ENCODE measurements around the gene INPP4A. TPM values are rescaled to one million over a fixed set of nuclear protein-coding genes. Genes with fewer than 3 reads are reported as not detected.

The INPP4A gene
- total RNA-seq, 2 donors from 2014 or later = 12.9 to 49.8 TPM

DNA sequence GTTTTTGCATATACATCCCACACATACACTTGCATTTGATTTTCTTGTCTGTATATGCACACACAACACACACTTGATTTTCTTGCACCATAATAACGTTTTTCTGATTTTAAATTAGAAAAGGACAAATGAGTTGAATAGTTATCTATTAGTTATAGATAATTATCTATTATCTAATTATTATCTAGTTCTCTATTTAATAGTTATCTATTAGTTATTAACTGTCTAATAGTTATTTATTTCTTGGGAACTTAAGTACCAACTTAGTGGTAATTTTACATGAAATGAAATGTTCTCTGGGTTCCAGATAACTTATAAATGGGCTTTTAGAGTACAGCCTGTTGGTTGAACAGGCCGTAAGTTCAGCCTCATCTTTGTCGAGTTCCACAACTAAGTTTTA is 23.0 kb downstream of the INPP4A start:
- Histone ChIP-seq H3K9me3 (no peaks in the 10 kb centered on the region), H3K36me3 (no peaks in the 10 kb centered on the region), H3K27me3 (replicated peaks; ENCODE audit: insufficient read depth) (no peaks in the 10 kb centered on the region), H3K4me1 (replicated peaks) (no peaks in the 10 kb centered on the region), H3K4me3 (no peak overlapping the region), H3K27ac (no peak overlapping the region)
- intact Hi-C loops (cut with DNase I) = no loop called here
- TF ChIP-seq, protein P1, sequence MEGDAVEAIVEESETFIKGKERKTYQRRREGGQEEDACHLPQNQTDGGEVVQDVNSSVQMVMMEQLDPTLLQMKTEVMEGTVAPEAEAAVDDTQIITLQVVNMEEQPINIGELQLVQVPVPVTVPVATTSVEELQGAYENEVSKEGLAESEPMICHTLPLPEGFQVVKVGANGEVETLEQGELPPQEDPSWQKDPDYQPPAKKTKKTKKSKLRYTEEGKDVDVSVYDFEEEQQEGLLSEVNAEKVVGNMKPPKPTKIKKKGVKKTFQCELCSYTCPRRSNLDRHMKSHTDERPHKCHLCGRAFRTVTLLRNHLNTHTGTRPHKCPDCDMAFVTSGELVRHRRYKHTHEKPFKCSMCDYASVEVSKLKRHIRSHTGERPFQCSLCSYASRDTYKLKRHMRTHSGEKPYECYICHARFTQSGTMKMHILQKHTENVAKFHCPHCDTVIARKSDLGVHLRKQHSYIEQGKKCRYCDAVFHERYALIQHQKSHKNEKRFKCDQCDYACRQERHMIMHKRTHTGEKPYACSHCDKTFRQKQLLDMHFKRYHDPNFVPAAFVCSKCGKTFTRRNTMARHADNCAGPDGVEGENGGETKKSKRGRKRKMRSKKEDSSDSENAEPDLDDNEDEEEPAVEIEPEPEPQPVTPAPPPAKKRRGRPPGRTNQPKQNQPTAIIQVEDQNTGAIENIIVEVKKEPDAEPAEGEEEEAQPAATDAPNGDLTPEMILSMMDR (IDR thresholded peaks at IDR 0.05) = no peak
- TF ChIP-seq POLR2A (IDR thresholded peaks at IDR 0.05) (no peak), POLR2AphosphoS5 (IDR thresholded peaks at IDR 0.05) (no peak)
- no peak for DNase-seq (ENCODE audit: low spot score)
- WGBS = 89% methylated on average over 3 of the region's 3 CpGs

DNA sequence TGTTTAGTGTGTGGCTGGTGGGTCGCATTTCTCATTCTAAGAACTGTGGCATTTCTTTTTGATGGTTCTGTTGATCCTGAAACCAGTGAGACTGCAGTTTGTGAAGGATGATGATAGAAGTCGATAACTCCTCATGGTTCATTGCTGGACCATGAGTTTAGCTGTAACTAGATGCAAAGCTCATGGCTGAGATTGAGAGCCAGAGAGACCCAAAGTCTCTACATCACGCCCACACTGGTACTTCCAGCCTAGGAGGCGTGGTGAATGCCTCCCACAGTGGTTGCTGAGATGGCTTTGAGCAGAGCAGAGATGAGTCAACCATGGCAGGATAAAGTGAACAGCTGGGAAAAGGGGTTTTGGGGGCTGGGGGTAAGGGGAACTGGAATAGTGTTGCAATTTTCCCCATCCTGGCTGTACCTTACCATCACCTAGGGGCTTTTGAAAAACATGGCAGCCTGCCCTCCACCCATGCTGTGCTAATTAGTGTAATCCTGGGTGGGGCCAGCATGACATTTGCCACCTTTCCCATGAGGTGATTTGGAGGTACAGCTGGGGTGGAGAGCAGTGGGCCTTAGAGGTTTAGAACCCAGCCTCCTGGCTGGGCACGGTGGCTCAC is 24.1 kb downstream of the INPP4A start:
- Histone ChIP-seq H3K27ac (no peak overlapping the region), H3K4me1 (replicated peaks) (no peaks in the 10 kb centered on the region), H3K27me3 (replicated peaks; ENCODE audit: insufficient read depth) (no peaks in the 10 kb centered on the region), H3K4me3 (no peak overlapping the region), H3K9me3 (no peaks in the 10 kb centered on the region), H3K36me3 (no peaks in the 10 kb centered on the region)
- WGBS = 95% methylated on average over 5 of the region's 5 CpGs
- TF ChIP-seq, protein P1 (IDR thresholded peaks at IDR 0.05) = no peak
- no peak for TF ChIP-seq POLR2A (IDR thresholded peaks at IDR 0.05)
- TF ChIP-seq POLR2AphosphoS5 (IDR thresholded peaks at IDR 0.05) = no peak
- DNase-seq (ENCODE audit: low spot score) = no peak
- intact Hi-C loops (cut with DNase I) = no loop called here

DNA sequence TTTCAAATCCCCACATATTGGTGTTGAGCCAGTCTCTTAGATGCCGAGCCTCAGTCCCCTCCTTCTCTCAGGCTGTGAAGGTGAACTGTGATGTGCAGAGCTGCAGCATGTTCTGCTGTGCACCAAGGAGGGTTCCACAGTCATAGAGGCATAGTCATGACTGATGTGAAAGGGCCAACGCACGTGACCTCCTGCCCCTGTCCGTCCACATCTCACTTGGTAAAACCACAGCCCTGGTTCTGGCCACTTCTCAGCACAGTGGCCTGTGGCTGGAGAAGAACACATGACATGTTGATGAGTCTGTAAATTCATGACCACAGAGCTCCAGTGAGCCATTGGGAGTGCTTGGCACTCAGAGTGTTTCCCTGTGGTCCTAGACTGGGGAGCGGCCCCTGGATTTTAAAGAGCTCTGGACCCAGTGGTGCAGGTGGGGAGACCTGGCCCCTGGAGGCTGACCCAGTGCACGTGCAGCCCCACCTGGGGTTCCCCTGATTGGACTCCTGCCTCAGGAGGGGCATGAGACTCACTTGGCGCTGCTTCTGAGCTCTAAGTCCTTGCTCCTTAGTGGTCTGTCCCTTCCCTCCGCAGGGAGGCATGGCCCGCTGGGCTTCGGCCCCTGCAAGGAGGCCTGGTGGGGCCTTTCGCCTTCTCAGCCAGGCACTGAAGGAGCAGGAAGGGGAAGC is 25.3 kb downstream of the INPP4A start:
- intact Hi-C loops (cut with DNase I) = no loop called here
- Histone ChIP-seq H3K4me1 (replicated peaks) (no peaks in the 10 kb centered on the region), H3K27ac (no peak overlapping the region), H3K36me3 (no peaks in the 10 kb centered on the region), H3K27me3 (replicated peaks; ENCODE audit: insufficient read depth) (no peaks in the 10 kb centered on the region), H3K4me3 (no peak overlapping the region), H3K9me3 (no peaks in the 10 kb centered on the region)
- 93% methylated on average over 9 of the region's 11 CpGs for WGBS
- no peak for DNase-seq (ENCODE audit: low spot score)
- TF ChIP-seq POLR2A (IDR thresholded peaks at IDR 0.05) (no peak), POLR2AphosphoS5 (IDR thresholded peaks at IDR 0.05) (no peak)
- TF ChIP-seq, protein P1 (IDR thresholded peaks at IDR 0.05) = no peak

DNA sequence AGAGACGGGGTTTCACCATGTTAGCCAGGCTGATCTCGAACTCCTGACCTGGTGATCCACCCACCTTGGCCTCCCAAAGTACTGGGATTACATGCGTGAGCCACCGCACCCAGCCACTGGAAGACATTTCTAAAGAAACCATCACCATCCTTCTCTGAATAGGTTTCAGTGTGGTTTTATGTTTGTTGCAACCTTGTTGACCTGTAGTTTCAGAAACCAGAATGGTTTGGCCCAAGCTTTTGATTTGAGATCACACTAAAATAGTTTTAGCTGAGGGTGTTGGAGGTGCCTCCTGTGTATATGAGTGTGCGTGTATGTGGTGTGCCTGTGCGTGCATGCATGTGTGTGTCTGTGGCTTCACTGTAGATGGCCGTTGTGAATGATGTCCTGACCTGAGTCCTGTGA is 26.2 kb downstream of the INPP4A start:
- Histone ChIP-seq H3K27ac (no peak overlapping the region), H3K36me3 (no peaks in the 10 kb centered on the region), H3K4me1 (replicated peaks) (no peaks in the 10 kb centered on the region), H3K9me3 (no peaks in the 10 kb centered on the region), H3K27me3 (replicated peaks; ENCODE audit: insufficient read depth) (no peaks in the 10 kb centered on the region), H3K4me3 (no peak overlapping the region)
- 95% methylated on average over 7 of the region's 7 CpGs for WGBS
- no peak for DNase-seq (ENCODE audit: low spot score)
- intact Hi-C loops (cut with DNase I) = no loop called here
- TF ChIP-seq, protein P1 (IDR thresholded peaks at IDR 0.05) = no peak
- no peak for TF ChIP-seq POLR2A (IDR thresholded peaks at IDR 0.05)
- TF ChIP-seq POLR2AphosphoS5 (IDR thresholded peaks at IDR 0.05) = no peak
